Skeletal muscle tissue (tissue), 4 donors: ENCODE data around the gene ROGDI. TPM values are rescaled to one million over a fixed set of nuclear protein-coding genes. Genes with fewer than 3 reads are reported as not detected.

ENCODE experiments used
- H3K27ac ChIP-seq: one replicate; pipeline ENCODE4 v1.7.0; 2013; ENCODE audit warnings: mild to moderate bottlenecking, low read depth, low read length, inconsistent platforms
- H3K27me3 ChIP-seq, 3 donors: one replicate each; pipeline ENCODE4 v1.7.0; 2013; ENCODE audit warnings: low read length in 3 of 3; ENCODE audit not compliant: control insufficient read depth in 3 of 3, insufficient read depth in 3 of 3
- H3K36me3 ChIP-seq, 3 donors: one replicate each; pipeline ENCODE4 v1.7.0; 2013; ENCODE audit warnings: low read length in 3 of 3; ENCODE audit not compliant: control insufficient read depth in 3 of 3, insufficient read depth in 3 of 3
- H3K4me1 ChIP-seq, 3 donors: one replicate each; pipeline ENCODE4 v1.7.0; 2013; ENCODE audit warnings: low read length in 3 of 3, mild to moderate bottlenecking in 3 of 3; ENCODE audit not compliant: control insufficient read depth in 3 of 3, insufficient read depth in 3 of 3
- H3K4me3 ChIP-seq, 3 donors: one replicate each; pipeline ENCODE4 v1.7.0; 2013; ENCODE audit warnings: low read length in 3 of 3
- H3K9ac ChIP-seq, 3 donors: one replicate each; pipeline ENCODE4 v1.7.0; 2013; ENCODE audit warnings: low read length in 3 of 3, mild to moderate bottlenecking in 3 of 3, moderate library complexity in 2 of 3, low read depth in 1 of 3
- H3K9me3 ChIP-seq, 3 donors: one replicate each; pipeline ENCODE4 v1.7.0; 2013; ENCODE audit warnings: low read length in 3 of 3; ENCODE audit not compliant: control insufficient read depth in 3 of 3
- total RNA-seq: library from RNA; depleted of rRNA; stranded (reverse); fragments of >200 nt; gene quantifications from one replicate; pipeline ENCODE4 v1.2.3, GENCODE V29; 2014
- donor health status: Osteomylitis.

The ROGDI gene
- total RNA-seq, 1 donor from 2014 or later: 13.0 TPM

- H3K4me1 ChIP-seq: peaks cover 14 to 20% (median 15%) of the 10 kb centered on the region in 3 donors
- H3K27me3 ChIP-seq: no peaks in the 10 kb centered on the region
- peaks cover 23 to 38% (median 37%) of the 10 kb centered on the region in 3 donors for H3K36me3 ChIP-seq
- H3K9me3 ChIP-seq: no peaks in the 10 kb centered on the region
- H3K4me3 ChIP-seq: peak overlapping the region; percentile 75 to 85 (median 81)
- H3K27ac ChIP-seq: peak overlapping the region; percentile 40
- H3K9ac ChIP-seq: peak overlapping the region; percentile 65 to 86 (median 77)
Observed at GRCh38 chr16:4802659-4803287, 340 bp upstream of the ROGDI start.

GRCh38 chr16:4801051-4801961 is 1.1 kb downstream of the ROGDI start:
- H3K27ac ChIP-seq: peak overlapping the region; percentile 75
- H3K9ac ChIP-seq: peak overlapping the region; percentile 62 to 86 (median 74)
- no peaks in the 10 kb centered on the region for H3K9me3 ChIP-seq
- no peaks in the 10 kb centered on the region for H3K27me3 ChIP-seq
- H3K4me1 ChIP-seq: peaks cover 14 to 20% (median 15%) of the 10 kb centered on the region in 3 donors
- peak overlapping the region; percentile 75 to 85 (median 81) for H3K4me3 ChIP-seq
- peaks cover 24 to 42% (median 37%) of the 10 kb centered on the region in 3 donors for H3K36me3 ChIP-seq

GRCh38 chr16:4800290-4801041 is 2.0 kb downstream of the ROGDI start:
- Histone ChIP-seq H3K4me1 (peaks cover 14 to 20% (median 15%) of the 10 kb centered on the region in 3 donors), H3K9me3 (no peaks in the 10 kb centered on the region), H3K27ac (no peak overlapping the region), H3K27me3 (no peaks in the 10 kb centered on the region), H3K36me3 (peaks cover 24 to 39% (median 33%) of the 10 kb centered on the region in 3 donors), H3K4me3 (no peak overlapping the region), H3K9ac (peak overlapping the region in 2 of 3 donors; percentile 16 to 62)

- Histone ChIP-seq H3K4me1 (peaks cover 14 to 20% (median 15%) of the 10 kb centered on the region in 3 donors), H3K9me3 (no peaks in the 10 kb centered on the region), H3K4me3 (no peak overlapping the region), H3K36me3 (peaks cover 20 to 29% (median 24%) of the 10 kb centered on the region in 3 donors), H3K27me3 (no peaks in the 10 kb centered on the region), H3K9ac (no peak overlapping the region), H3K27ac (no peak overlapping the region)
Observed at GRCh38 chr16:4799171-4799855, 3.1 kb downstream of the ROGDI start.

- no peak overlapping the region for H3K9ac ChIP-seq
- H3K36me3 ChIP-seq: peaks cover 20 to 26% (median 21%) of the 10 kb centered on the region in 3 donors
- H3K4me3 ChIP-seq: no peak overlapping the region
- H3K9me3 ChIP-seq: no peaks in the 10 kb centered on the region
- peaks cover 14 to 17% (median 15%) of the 10 kb centered on the region in 3 donors for H3K4me1 ChIP-seq
- H3K27ac ChIP-seq: no peak overlapping the region
- no peaks in the 10 kb centered on the region for H3K27me3 ChIP-seq
Observed at GRCh38 chr16:4798456-4798855, 4.0 kb downstream of the ROGDI start.

- H3K27ac ChIP-seq: no peak overlapping the region
Observed at GRCh38 chr16:4797805-4798252, 4.6 kb downstream of the ROGDI start.

GRCh38 chr16:4796982-4797804 is 5.2 kb downstream of the ROGDI start:
- Histone ChIP-seq H3K27ac (no peak overlapping the region), H3K9ac (no peak overlapping the region), H3K27me3 (no peaks in the 10 kb centered on the region), H3K4me1 (peaks cover 11 to 15% (median 14%) of the 10 kb centered on the region in 3 donors), H3K36me3 (peaks cover 20 to 26% (median 21%) of the 10 kb centered on the region in 3 donors), H3K9me3 (no peaks in the 10 kb centered on the region), H3K4me3 (no peak overlapping the region)

More at GRCh38 chr16:4797805-4798252, 4.6 kb downstream of the ROGDI start:
- H3K4me1 ChIP-seq: peaks cover 11 to 15% (median 14%) of the 10 kb centered on the region in 3 donors
- no peaks in the 10 kb centered on the region for H3K9me3 ChIP-seq
- peaks cover 20 to 26% (median 21%) of the 10 kb centered on the region in 3 donors for H3K36me3 ChIP-seq
- H3K9ac ChIP-seq: no peak overlapping the region
- no peaks in the 10 kb centered on the region for H3K27me3 ChIP-seq
- H3K4me3 ChIP-seq: no peak overlapping the region

- Histone ChIP-seq H3K4me1 (peaks cover 2 to 6% (median 3%) of the 10 kb centered on the region in 3 donors), H3K27ac (no peak overlapping the region), H3K9ac (no peak overlapping the region), H3K4me3 (no peak overlapping the region), H3K36me3 (peaks cover 20 to 26% (median 21%) of the 10 kb centered on the region in 3 donors), H3K27me3 (no peaks in the 10 kb centered on the region), H3K9me3 (no peaks in the 10 kb centered on the region)
Observed at GRCh38 chr16:4795828-4796572, 6.4 kb downstream of the ROGDI start.
